Stimulated activated CD8-positive, alpha-beta memory T cell treated with anti-CD3 and anti-CD28 coated beads, Interleukin-12 subunit alpha, Interleukin-12 subunit beta, amount 100 ng/mL, for 24 hours (primary cell): Measurements from ENCODE around the gene ARHGAP1.
"Not testable (repeated sequence)": the region's sequence is repeated elsewhere in the genome, so short reads cannot be mapped to it uniquely, and the experiment has no call there.

ENCODE experiments used
- DNase-seq: peaks from one replicate; pipeline ENCODE4 v3.0.0-alpha.2; 2020; ENCODE audit errors: extremely low read depth

ARHGAP1 gene

DNA sequence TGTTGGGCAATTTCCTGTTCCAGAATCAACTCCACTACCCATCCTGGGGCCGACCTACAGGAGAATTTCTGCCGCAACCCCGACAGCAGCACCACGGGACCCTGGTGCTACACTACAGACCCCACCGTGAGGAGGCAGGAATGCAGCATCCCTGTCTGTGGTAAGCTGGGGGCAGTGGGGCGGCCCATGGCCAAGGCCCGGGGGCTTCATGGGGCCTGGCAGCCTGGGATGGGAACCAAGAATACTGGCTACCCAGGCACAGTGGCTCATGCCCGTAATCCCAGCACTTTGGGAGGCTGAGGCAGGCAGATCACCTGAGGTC lies 22.9 kb upstream of the ARHGAP1 start:
- DNase-seq: no peak

DNA sequence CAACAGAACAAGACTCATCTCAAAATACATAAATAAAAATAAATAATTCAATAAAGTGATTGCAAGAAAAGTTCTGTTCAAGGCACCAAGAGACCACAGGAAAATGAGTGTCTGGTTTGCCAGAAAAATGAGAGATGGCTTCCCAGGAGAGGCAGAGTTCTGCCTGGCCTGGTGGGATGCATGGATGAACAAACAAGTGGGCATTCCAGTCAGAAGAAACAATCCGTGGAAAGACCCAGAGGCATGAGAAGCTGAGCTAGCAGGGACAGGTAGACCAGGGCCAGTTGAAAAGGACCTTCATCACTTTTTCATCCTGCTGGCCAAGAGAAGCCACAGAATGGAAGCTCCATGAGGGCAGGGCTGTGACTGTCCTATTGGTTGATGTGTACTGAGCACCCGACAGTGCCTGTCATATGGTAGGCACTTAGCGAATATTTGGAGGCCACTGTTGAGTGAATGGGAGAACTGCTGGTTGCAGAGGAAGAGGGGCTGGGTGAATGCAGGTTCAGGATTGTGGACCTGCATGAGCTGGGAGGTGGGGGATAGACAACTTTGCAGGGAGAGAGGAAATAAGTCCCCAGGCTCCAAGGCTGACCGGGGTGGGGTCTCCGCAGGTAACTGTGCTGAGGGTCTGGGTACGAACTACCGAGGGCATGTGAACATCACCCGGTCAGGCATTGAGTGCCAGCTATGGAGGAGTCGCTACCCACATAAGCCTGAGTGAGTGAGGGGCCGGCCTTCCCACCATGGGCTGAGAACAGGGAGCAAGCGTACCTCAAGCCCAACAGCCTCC lies 22.3 kb upstream of the ARHGAP1 start:
- no peak for DNase-seq

DNA sequence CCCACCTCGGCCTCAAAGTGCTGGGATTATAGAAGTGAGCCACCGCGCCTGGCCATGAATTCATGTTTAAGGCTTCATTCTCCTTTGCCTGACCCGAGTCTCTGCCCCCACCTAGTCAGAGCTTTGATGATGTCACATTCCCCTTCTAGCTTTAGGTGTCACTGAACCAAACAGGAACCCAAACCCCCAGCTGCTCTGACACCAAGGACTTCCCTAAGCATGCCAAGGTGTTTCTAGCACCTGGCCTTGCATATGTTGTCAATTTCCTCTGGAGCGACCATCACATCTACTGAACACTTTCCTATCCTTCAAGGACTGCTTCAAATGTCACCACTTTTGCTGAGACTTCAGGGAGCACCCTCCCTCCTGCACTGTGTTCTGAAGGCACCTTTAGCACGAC lies 20.9 kb upstream of the ARHGAP1 start:
- DNase-seq: no peak

DNA sequence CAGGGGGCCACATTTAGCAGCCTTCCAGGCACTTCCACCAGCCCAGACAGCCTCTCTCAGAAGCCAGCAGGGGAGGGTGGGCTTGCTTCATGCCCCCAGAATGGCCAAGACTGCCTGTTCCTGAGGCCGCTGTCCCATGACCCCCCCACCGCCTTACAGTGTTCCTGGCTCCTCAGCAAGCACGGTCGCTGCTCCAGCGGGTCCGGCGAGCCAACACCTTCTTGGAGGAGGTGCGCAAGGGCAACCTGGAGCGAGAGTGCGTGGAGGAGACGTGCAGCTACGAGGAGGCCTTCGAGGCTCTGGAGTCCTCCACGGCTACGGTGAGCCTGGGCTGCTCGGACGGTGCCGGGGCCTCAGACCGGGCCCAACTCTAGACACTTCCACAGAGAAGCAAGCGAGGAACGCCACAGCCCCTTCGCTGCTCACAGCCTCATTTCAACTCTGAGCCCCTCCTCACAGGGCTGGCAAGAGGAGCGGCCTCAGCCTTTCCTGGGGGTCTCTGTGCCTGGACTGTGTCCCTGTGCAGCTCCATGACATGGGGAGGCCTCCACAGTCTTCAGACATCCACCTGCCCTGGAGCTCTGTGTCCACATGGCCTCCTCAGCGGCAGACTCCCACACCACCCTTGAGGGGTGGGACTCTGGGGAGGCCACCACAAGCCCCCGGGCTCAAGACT lies 19.3 kb upstream of the ARHGAP1 start:
- no peak for DNase-seq

DNA sequence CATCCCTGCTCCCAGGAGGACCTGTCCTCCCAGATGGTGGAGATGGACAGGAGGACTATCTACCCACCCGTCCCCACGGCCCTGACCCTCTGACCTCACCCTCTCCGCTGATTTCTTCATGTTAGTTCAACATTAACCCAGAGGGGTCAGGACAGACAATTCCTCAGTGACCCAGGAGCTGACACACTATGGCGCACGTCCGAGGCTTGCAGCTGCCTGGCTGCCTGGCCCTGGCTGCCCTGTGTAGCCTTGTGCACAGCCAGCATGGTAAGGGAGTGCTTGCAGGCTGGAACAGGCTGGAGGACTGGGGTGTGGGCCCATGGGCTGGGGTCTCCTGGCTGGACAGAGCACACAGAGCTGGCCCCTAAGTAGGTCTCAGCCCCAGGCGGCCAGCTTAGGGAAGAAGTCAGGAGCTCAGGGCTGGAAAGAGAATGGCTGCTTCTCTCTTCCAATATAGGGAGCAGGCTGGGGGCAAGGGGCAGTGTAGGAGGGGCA lies 18.7 kb upstream of the ARHGAP1 start, which contains the start of gene F2:
TSS of gene F2 (plus strand) at position 166 of the 495 bp plus-strand sequence. CDS start at position 189, 23 bp downstream.
- no peak for DNase-seq

DNA sequence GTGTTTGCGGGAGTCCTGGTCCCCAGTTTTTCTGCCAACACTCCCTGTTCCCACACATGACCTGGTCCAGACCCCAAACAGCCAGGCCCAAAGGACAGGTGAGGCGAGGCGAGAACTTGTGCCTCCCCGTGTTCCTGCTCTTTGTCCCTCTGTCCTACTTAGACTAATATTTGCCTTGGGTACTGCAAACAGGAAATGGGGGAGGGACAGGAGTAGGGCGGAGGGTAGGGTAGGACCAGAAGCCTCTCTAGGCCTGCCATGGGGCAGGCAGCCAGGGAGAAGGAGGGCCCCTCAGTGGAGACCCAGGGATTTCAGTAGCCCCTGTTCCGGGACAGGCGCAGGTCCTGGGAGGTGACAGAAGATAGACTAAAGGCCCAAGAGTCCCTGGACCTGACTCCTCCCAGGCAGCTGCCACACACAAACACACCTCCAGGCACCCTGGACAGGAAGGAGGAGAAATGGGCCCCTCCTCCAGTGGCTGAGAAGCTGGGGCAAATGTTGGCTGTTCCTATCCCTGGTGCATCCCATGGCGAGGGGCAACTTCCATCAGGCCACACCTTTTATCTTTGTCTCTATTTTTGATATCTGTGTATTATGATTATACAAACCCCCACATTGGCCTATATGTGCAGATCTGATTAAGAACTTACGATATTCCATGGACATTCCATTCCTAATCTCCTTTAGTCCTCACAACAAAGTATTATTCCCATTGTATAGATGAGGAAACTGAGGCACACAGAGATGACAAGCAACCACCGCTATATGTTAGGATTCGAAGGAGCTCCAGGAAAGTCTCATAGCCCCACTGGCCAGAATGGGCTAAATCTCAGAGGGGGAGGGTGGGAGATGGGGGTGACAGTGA lies 18.0 kb upstream of the ARHGAP1 start:
- no peak for DNase-seq

DNA sequence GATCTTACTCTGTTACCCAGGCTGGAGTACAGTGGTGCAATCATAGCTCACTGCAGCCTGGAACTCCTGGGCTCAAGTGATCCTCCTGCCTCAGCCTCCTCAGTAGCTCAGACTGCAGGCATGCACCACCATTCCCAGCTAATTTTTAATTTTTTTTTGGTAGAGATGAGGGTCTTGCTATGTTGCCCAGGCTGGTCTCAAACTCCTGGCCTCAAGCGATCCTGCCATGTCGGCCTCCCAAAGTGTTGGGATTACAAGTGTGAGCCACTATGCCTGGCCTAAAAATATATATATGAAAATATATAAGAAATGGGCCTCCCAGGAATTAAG lies 17.4 kb upstream of the ARHGAP1 start:
- DNase-seq: not testable (repeated sequence)

DNA sequence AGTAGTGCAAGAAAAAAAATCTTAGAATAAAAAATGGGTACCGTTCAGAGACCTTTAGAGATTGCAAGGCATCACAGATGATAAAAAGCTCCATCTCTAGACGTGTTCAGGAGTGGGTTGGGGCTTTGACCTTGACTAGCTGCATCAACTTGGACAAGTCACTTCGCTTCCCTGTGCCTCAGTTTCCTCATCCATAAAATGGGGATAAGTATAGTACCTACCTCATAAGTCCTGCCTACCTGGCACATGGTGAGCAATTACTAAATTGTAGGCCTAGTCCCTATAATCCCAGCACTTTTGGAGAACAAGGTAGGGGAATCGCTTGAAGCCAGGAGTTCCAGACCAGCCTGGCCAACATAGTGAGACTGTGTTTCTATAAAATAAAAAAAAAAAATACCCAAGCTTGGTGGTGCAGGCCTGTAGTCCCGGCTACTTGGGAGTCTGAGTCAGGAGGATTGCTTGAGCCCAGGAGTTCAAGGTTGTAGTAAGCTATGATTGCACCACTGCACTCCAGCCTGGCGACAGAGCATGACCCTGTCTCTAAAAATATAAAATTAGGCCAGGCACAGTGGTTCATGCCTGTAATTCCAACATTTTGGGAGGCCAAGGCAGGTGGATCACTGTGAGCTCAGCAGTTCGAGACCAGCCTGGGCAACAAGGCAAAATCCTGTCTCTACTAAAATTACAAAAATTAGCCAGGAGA lies 12.6 kb upstream of the ARHGAP1 start:
- DNase-seq: no peak

DNA sequence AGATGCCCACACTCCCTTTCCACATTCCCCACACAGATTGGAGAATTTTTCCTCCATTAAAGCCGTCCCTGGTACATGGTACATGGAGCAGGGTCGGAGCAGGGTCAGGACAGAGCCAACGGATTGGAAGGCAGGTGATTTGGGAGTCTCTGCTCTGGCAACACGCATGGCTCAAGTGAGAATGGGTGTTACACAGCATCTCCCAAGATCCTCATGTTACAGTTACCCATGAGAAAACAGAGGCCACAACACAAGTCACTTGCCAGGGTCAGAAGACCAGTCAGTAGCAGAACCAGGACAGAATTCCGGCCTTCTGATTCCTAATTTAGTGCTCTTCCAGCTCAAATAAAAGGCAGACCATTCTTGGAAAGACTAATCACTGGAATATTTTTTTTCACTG lies 10.9 kb upstream of the ARHGAP1 start:
- no peak for DNase-seq

DNA sequence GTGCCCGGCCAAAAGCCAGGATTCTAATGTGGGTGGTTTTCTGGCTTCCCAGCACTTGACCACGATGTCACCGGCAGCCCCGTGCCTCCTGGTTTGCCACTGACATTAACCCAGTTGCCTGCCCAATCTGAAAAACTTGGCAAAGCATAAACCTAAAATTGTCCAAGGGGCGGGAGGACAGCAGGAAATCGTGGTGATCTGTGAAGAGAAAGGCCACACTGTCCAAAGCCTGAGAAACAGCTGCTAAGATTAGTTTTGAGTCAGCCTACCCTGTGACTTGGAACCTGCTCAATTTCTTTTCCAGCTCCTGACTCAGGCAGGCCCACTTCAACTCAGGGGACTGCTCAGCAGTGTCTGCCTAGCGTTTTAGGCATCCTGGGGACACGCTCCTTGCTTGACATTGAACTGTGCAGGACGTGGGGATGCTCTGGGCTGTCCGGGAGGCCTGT lies 10.4 kb upstream of the ARHGAP1 start:
- no peak for DNase-seq

DNA sequence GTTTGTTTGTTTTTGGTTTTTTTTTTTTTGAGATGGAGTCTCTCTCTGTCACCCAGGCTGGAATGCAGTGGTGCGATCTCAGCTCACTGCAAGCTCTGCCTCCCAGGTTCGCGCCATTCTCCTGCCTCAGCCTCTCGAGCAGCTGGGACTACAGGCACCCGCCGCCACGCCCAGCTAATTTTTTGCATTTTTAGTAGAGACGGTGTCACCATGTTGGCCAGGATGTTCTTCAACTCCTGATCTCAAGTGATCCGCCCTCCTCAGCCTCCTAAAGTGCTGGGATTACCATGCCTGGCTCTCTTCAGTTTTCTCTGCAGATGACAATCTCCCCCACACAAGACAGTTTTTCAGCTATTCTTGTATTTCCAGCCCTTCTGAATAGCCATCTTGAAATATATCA lies 8.9 kb upstream of the ARHGAP1 start:
- not testable (repeated sequence) for DNase-seq

DNA sequence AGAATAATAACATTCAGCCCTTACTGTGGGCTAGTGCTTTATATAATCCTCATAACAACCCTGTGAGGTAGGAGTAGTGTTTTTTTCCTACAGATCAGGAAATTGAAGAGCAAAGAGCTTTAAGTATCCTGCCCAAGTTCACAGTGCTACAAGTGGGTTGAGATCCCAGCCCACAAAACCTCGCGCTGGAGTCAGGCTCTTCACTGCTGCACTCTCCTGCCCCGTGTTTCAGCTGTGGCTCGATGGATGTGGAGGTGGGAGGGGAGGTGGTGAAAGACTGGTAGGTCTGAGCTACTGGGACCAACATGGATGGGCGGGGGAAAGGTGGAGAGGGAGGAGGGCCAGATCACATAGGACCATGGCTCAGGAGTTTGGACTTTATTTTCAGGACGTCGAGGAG lies 6.5 kb upstream of the ARHGAP1 start:
- DNase-seq: no peak

DNA sequence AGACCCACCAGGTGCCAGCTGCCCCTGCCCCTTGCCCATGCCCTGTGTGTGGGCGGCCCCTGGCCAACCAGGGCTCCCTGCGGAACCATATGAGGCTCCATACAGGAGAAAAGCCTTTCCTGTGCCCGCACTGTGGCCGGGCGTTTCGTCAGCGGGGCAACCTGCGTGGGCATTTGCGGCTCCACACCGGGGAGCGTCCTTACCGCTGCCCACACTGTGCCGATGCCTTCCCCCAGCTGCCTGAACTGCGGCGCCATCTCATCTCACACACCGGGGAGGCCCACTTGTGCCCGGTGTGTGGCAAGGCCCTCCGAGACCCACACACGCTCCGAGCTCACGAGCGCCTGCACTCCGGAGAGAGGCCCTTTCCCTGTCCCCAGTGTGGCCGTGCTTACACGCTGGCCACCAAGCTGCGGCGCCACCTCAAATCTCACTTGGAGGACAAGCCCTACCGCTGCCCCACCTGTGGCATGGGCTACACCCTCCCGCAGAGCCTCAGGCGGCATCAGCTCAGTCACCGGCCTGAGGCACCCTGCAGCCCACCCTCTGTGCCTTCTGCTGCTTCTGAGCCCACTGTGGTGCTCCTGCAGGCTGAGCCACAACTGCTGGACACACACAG lies 4.8 kb upstream of the ARHGAP1 start:
- no peak for DNase-seq

DNA sequence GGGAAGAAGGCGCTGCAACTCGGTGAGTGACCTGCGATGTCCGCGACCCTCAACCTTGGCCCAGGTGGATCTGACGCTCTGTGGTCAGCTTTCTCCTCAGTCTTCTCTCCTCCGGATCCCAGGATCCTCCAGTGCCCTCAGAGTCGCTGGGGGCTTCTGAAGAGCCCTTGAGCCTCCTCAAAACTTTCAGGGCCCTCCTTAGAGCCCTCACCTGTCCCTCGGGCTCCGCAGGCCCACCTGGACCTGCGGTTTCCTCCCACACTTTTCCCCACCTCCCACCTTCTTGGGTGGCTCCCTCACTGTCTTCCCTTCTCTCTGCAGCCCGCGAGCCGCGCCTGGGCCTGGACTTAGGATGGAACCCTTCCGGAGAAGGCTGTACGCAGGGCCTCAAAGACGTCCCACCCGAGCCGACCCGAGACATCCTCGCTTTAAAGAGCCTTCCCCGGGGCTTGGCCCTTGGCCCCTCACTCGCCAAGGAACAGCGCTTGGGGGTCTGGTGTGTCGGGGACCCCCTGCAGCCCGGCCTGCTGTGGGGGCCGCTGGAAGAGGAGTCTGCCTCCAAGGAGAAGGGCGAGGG lies 747 bp upstream of the ARHGAP1 start:
- DNase-seq: no peak

DNA sequence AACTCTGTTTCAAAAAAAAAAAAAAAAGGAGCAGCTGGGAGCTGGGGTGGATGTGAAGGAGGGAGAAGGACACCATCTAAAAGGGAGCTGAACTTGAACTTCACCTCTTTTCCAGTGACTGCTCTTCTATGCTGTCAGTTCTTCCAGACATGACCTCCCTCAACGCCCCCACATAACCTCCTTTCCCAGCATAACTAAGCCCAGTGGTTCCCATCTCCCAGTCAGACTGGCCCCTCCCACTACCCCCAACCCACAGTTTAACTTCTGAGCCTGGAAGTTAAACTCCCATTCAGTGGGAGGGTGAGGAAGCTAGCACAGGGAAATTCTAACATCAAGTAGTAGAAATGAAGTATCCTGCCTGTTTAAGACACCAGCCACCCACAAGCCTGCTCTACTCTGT lies 1.8 kb downstream of the ARHGAP1 start:
- no peak for DNase-seq

DNA sequence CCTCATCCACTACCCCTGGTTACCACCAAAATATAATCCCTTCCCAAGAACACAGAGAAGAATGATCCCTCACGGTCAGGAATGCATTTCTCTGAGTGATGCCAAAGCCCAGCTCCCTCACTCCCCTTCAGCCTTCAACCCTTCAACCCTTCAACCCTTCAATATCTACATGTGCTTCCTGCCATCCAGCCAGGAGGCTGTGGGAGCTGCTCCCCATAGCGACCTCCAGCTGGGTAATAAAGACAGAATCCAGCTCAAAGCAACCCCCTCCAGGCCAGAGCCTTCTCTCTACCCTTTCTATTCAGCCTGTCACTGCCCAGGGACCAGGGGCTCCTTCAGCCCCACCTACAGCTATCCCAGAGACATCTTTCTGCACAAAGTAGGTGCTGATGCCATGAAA lies 2.7 kb downstream of the ARHGAP1 start:
- no peak for DNase-seq

DNA sequence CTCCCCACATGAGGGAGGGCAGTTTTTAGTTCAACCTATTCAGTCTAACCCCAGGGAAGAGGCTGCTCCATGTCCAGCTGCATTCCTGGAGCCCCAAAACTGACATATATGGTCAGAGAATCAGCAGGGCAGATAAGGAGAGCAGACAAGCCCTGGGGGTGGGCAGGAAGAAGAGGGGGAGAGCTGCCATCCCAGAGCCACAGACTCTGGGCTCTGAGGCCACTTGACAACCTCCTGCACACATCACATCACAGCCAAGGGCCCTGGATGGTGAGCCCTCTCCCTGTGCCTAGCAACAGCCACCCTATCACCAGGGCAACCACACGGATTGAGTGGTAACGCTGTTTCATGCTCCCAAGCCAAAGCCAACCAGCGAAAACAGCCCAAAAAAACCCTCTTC lies 3.1 kb downstream of the ARHGAP1 start:
- no peak for DNase-seq

DNA sequence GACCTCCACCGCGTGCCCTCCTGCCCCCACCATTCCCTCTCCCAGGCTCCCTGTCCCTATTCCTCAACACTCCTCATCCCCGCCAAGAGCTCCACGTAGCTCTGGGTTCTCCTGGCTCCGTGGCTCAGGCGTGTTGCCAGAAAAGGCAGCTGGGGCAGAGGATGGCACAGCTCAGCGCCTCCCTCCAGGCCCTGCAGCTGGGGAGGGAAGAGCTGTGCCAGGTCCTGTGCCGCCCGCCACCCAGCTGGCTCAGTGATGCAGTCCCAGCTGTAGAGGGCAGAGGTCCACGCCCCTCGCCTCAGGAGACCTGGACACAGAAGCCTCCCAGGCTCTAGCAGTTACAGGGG lies 4.2 kb downstream of the ARHGAP1 start:
- no peak for DNase-seq

DNA sequence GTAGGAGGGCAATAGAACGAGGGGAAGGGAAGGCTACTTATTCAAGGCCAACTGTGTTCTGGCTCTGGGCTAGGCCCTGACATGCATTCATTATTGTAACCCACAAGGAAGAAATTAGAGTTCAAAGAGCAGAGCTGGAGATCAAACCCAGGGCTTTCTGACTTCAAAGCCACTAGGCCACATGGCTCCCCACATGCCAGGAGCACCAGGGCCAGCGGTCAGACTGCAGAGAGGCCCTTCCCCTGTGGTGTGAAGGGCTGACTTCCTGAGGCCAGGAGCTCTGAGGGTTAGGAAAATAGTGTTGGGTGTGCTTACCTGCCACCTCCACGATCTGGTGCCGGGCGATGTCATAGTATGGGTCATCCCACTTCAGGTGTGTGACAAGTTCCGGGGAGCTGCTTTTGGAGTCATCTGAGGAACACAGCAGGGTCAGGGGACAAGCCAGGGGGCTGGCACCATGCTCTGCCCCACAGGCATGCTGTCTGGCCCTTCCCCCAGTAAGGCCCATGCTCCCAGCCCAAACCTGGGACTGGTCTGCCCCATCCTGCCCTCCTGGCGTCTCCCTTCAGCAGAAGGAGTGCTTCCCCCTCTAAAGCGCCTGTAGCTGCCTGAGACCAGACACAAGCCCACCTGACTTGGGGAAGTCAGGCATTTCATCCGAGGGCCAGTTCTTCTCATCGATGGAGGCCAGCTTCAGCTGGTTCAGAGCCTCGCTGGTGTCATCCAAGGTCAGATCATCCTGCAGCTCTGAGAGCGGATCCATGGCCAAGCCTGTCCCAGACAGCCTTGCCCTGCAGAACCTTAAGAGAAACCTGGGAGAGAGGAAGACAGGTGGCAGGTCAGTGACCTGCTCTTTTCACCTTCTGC lies 4.8 kb downstream of the ARHGAP1 start:
- no peak for DNase-seq

DNA sequence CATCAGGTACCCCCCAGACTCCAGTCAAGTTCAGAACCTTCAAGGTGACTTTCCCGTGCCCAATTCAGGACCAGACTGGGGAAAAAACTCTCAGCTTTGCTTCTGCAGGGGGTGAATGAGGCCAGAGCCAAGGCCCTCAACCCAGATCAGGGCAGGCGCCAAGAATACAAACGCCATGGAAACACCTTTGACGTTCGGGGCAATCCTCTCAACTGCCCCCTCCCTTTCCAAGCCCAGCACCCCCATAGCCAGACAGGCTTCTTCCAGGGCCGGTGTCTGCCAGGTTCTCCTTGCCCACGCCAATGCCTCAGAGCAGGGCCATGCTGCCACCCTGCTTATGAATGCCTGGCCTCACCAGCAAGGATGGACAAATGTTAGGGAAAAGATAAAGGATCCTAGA lies 5.8 kb downstream of the ARHGAP1 start:
- DNase-seq: no peak
